ENCODE results near the gene STAU1. TPM values are rescaled to one million over a fixed set of nuclear protein-coding genes. Genes with fewer than 3 reads are reported as not detected.
"Not testable (repeated sequence)": the region's sequence is repeated elsewhere in the genome, so short reads cannot be mapped to it uniquely, and the experiment has no call there.

STAU1 gene
- total and polyA plus RNA-seq, 2 experiments from 2014 or later: 59.4 to 78.2 TPM

- Histone ChIP-seq H3K4me2 (ENCODE audit: unreplicated experiment) (no peak overlapping the region), H3K79me2 (ENCODE audit: insufficient read depth) (peaks cover 100% of the 10 kb centered on the region), H3K36me3 (ENCODE audit: low read depth) (peaks cover 6% of the 10 kb centered on the region; the same call in 1 of the 2 replicates), H3K4me1 (ENCODE audit: insufficient read depth) (peaks cover 17% of the 10 kb centered on the region), H3K27me3 (replicated peaks; ENCODE audit: insufficient read depth) (no peaks in the 10 kb centered on the region), H3K4me3 (no peak overlapping the region), H3K27ac (no peak overlapping the region), H3F3A (ENCODE audit: insufficient read depth) (peaks cover 17% of the 10 kb centered on the region), H2AFZ (no peak overlapping the region), H4K20me1 (ENCODE audit: insufficient read depth) (peaks cover 13% of the 10 kb centered on the region; the same call in 1 of the 2 replicates), H3K9me3 (ENCODE audit: low read depth) (no peaks in the 10 kb centered on the region), H3K9me2 (ENCODE audit: insufficient read depth) (no peaks in the 10 kb centered on the region), H3K9ac (no peak overlapping the region)
- in situ Hi-C loops (cut with MboI): no loop called here
- TF ChIP-seq EZH2phosphoT487 (IDR thresholded peaks at IDR 0.05; ENCODE audit: insufficient read depth, low read depth) (no peak), EZH2 (IDR thresholded peaks at IDR 0.05; ENCODE audit: insufficient read depth, poor library complexity, severe bottlenecking) (no peak)
- no peak for DNase-seq
These were observed 16.2 kb downstream of the STAU1 start for GRCh38 chr20:49171909-49172308.

- WGBS, 2 experiments (ENCODE audit: low coverage in 1 of 2, low lambda C conversion rate in 2 of 2, missing lambda C conversion rate in 2 of 2): 96 to 98% methylated on average over 2 of the region's 2 CpGs
These were observed 17.4 kb downstream of the STAU1 start for GRCh38 chr20:49170714-49171113.

GRCh38 chr20:49169547-49169946 is 18.6 kb downstream of the STAU1 start:
- H4K20me1 ChIP-seq (ENCODE audit: insufficient read depth): 0 out of 2 replicates have a peak, but pooled peaks cover 12% of the 10 kb centered on the region

More at GRCh38 chr20:49170714-49171113, 17.4 kb downstream of the STAU1 start:
- Histone ChIP-seq H3K4me1 (ENCODE audit: insufficient read depth) (peaks cover 22% of the 10 kb centered on the region), H3K27me3 (replicated peaks; ENCODE audit: insufficient read depth) (no peaks in the 10 kb centered on the region), H3K9ac (no peak overlapping the region), H4K20me1 (ENCODE audit: insufficient read depth) (0 out of 2 replicates have a peak, but pooled peaks cover 12% of the 10 kb centered on the region), H3K9me3 (ENCODE audit: low read depth) (no peaks in the 10 kb centered on the region), H3K79me2 (ENCODE audit: insufficient read depth) (peaks cover 100% of the 10 kb centered on the region), H3K36me3 (ENCODE audit: low read depth) (peaks cover 3% of the 10 kb centered on the region; the same call in 1 of the 2 replicates), H3K4me3 (no peak overlapping the region), H3K27ac (no peak overlapping the region), H3K4me2 (ENCODE audit: unreplicated experiment) (no peak overlapping the region), H3K9me2 (ENCODE audit: insufficient read depth) (no peaks in the 10 kb centered on the region), H2AFZ (no peak overlapping the region), H3F3A (ENCODE audit: insufficient read depth) (peaks cover 23% of the 10 kb centered on the region)
- DNase-seq: no peak
- in situ Hi-C loops (cut with MboI): no loop called here
- no peak for TF ChIP-seq EZH2 (IDR thresholded peaks at IDR 0.05; ENCODE audit: insufficient read depth, poor library complexity, severe bottlenecking)
- no peak for TF ChIP-seq EZH2phosphoT487 (IDR thresholded peaks at IDR 0.05; ENCODE audit: insufficient read depth, low read depth)

GRCh38 chr20:49168864-49169263 is 19.3 kb downstream of the STAU1 start:
- 83 to 91% methylated on average over 10 of the region's 10 CpGs for WGBS, 2 experiments (ENCODE audit: low coverage in 1 of 2, low lambda C conversion rate in 2 of 2, missing lambda C conversion rate in 2 of 2)

More at GRCh38 chr20:49169547-49169946, 18.6 kb downstream of the STAU1 start:
- no peak overlapping the region for H2AFZ ChIP-seq
- WGBS, 2 experiments (ENCODE audit: low coverage in 1 of 2, low lambda C conversion rate in 2 of 2, missing lambda C conversion rate in 2 of 2): 76 to 88% methylated on average over 2 of the region's 2 CpGs
- no peaks in the 10 kb centered on the region for H3K9me2 ChIP-seq (ENCODE audit: insufficient read depth)
- no peaks in the 10 kb centered on the region for H3K9me3 ChIP-seq (ENCODE audit: low read depth)
- H3K36me3 ChIP-seq (ENCODE audit: low read depth): peaks cover 5% of the 10 kb centered on the region; the same call in 1 of the 2 replicates
- H3K4me1 ChIP-seq (ENCODE audit: insufficient read depth): peaks cover 22% of the 10 kb centered on the region
- H3K9ac ChIP-seq: no peak overlapping the region
- TF ChIP-seq EZH2 (IDR thresholded peaks at IDR 0.05; ENCODE audit: insufficient read depth, poor library complexity, severe bottlenecking): no peak
- TF ChIP-seq EZH2phosphoT487 (IDR thresholded peaks at IDR 0.05; ENCODE audit: insufficient read depth, low read depth): no peak
- H3K4me2 ChIP-seq (ENCODE audit: unreplicated experiment): no peak overlapping the region
- no peak for DNase-seq
- in situ Hi-C loops (cut with MboI): no loop called here
- no peak overlapping the region for H3K4me3 ChIP-seq
- no peaks in the 10 kb centered on the region for H3K27me3 ChIP-seq (replicated peaks; ENCODE audit: insufficient read depth)
- H3K79me2 ChIP-seq (ENCODE audit: insufficient read depth): peaks cover 100% of the 10 kb centered on the region
- peaks cover 23% of the 10 kb centered on the region for H3F3A ChIP-seq (ENCODE audit: insufficient read depth)
- no peak overlapping the region for H3K27ac ChIP-seq

More at GRCh38 chr20:49168864-49169263, 19.3 kb downstream of the STAU1 start:
- H3K4me3 ChIP-seq; DNase-seq; H3K9ac ChIP-seq; in situ Hi-C loops (cut with MboI); H3K27ac ChIP-seq; H3K9me3 ChIP-seq (ENCODE audit: low read depth); H3K36me3 ChIP-seq (ENCODE audit: low read depth); H2AFZ ChIP-seq; H3K27me3 ChIP-seq (replicated peaks; ENCODE audit: insufficient read depth); H3K9me2 ChIP-seq (ENCODE audit: insufficient read depth); H3K4me2 ChIP-seq (ENCODE audit: unreplicated experiment): not testable (repeated sequence)
- H3F3A ChIP-seq (ENCODE audit: insufficient read depth): peaks cover 23% of the 10 kb centered on the region
- peaks cover 100% of the 10 kb centered on the region for H3K79me2 ChIP-seq (ENCODE audit: insufficient read depth)
- peaks cover 22% of the 10 kb centered on the region for H3K4me1 ChIP-seq (ENCODE audit: insufficient read depth)
- H4K20me1 ChIP-seq (ENCODE audit: insufficient read depth): 0 out of 2 replicates have a peak, but pooled peaks cover 11% of the 10 kb centered on the region

Measured in GM23248 (cell line).